Mesenchymal stem cell (in vitro differentiated cells and primary cell): ENCODE results near the gene AVP.
"Not testable (repeated sequence)": the region's sequence is repeated elsewhere in the genome, so short reads cannot be mapped to it uniquely, and the experiment has no call there.

ENCODE experiments used
- DNase-seq: peaks from one replicate; pipeline ENCODE4 v3.0.0-alpha.2; 2013
- H2AFZ ChIP-seq: one replicate; pipeline ENCODE4 v1.6.1; 2013; ENCODE audit warnings: low read depth, mild to moderate bottlenecking, control low read depth, inconsistent platforms, low read length, moderate library complexity
- H2AK5ac ChIP-seq: 2 replicates; pipeline ENCODE4 v1.6.1; 2013; ENCODE audit warnings: low read length, moderate library complexity, mild to moderate bottlenecking, inconsistent platforms; ENCODE audit not compliant: severe bottlenecking
- H2BK120ac ChIP-seq: one replicate; pipeline ENCODE4 v1.6.1; 2013; ENCODE audit warnings: low read depth, mild to moderate bottlenecking, inconsistent platforms, low read length, moderate library complexity
- H2BK12ac ChIP-seq, 2 experiments: one replicate each; pipeline ENCODE4 v1.6.1; 2013; ENCODE audit warnings: inconsistent platforms in 2 of 2, low read length in 2 of 2, mild to moderate bottlenecking in 2 of 2, moderate library complexity in 2 of 2, control low read depth in 1 of 2
- H2BK15ac ChIP-seq: one replicate; pipeline ENCODE4 v1.6.1; 2013; ENCODE audit warnings: mild to moderate bottlenecking, low read depth, inconsistent platforms; ENCODE audit not compliant: poor library complexity, severe bottlenecking
- H2BK5ac ChIP-seq: 2 replicates; pipeline ENCODE4 v1.6.1; 2013; ENCODE audit warnings: low read depth, mild to moderate bottlenecking, low read length, control low read depth, inconsistent platforms; ENCODE audit not compliant: poor library complexity, severe bottlenecking
- H3K14ac ChIP-seq, 2 experiments: one replicate each; pipeline ENCODE4 v1.6.1; 2013; ENCODE audit warnings: inconsistent platforms in 2 of 2, low read length in 2 of 2, control low read depth in 1 of 2, mild to moderate bottlenecking in 1 of 2, moderate library complexity in 1 of 2
- H3K18ac ChIP-seq, 2 experiments: one replicate each; pipeline ENCODE4 v1.6.1; 2013; ENCODE audit warnings: inconsistent platforms in 2 of 2, low read length in 2 of 2, control low read depth in 1 of 2, low read depth in 1 of 2, mild to moderate bottlenecking in 1 of 2
- H3K23ac ChIP-seq, 2 experiments: one replicate each; pipeline ENCODE4 v1.6.1; 2013; ENCODE audit warnings: inconsistent platforms in 2 of 2, low read length in 2 of 2, mild to moderate bottlenecking in 2 of 2, moderate library complexity in 2 of 2, control low read depth in 1 of 2
- H3K27ac ChIP-seq: 2 replicates; pipeline ENCODE4 v1.5.1; 2013; ENCODE audit warnings: mild to moderate bottlenecking, moderate library complexity, low read length, control low read depth, inconsistent platforms; ENCODE audit not compliant: poor library complexity, severe bottlenecking
- H3K27me3 ChIP-seq, 2 experiments: 2 replicates each; pipeline versions ENCODE4 v1.6.1 to v1.7.0; 2013; ENCODE audit warnings: low read length in 2 of 2, mild to moderate bottlenecking in 2 of 2, moderate library complexity in 2 of 2, control low read depth in 1 of 2, inconsistent platforms in 1 of 2; ENCODE audit not compliant: control insufficient read depth in 1 of 2, insufficient read depth in 1 of 2
- H3K36me3 ChIP-seq, 2 experiments: 2 replicates each; pipeline versions ENCODE4 v1.6.1 to v1.7.0; 2013; ENCODE audit warnings: low read length in 2 of 2, control low read depth in 1 of 2, inconsistent platforms in 1 of 2, low read depth in 1 of 2, mild to moderate bottlenecking in 1 of 2; ENCODE audit not compliant: insufficient read depth in 2 of 2, control insufficient read depth in 1 of 2
- H3K4ac ChIP-seq, 2 experiments: one replicate each; pipeline ENCODE4 v1.6.1; 2013; ENCODE audit warnings: inconsistent platforms in 2 of 2, low read length in 2 of 2, mild to moderate bottlenecking in 2 of 2, moderate library complexity in 2 of 2, control low read depth in 1 of 2, low read depth in 1 of 2
- H3K4me1 ChIP-seq: 2 replicates; pipeline ENCODE4 v1.6.1; 2013; ENCODE audit warnings: low read depth, low read length, control low read depth; ENCODE audit not compliant: control insufficient read depth, insufficient read depth
- H3K4me2 ChIP-seq: 2 replicates; pipeline ENCODE4 v1.6.1; 2013; ENCODE audit warnings: low read length, mild to moderate bottlenecking, inconsistent platforms; ENCODE audit not compliant: poor library complexity, severe bottlenecking
- H3K4me3 ChIP-seq, 2 experiments: 2 replicates each; pipeline versions ENCODE4 v1.5.1 to v1.7.0; 2013; ENCODE audit warnings: low read length in 2 of 2, mild to moderate bottlenecking in 2 of 2, control low read depth in 1 of 2, low read depth in 1 of 2; ENCODE audit not compliant: insufficient read depth in 1 of 2
- H3K79me1 ChIP-seq: replicated peaks from 2 replicates; pipeline ENCODE4 v1.6.1; 2013; ENCODE audit warnings: mild to moderate bottlenecking, control low read depth, low read length, inconsistent platforms; ENCODE audit not compliant: poor library complexity, severe bottlenecking
- H3K9ac ChIP-seq: 2 replicates; pipeline ENCODE4 v1.7.0; 2013; ENCODE audit warnings: mild to moderate bottlenecking, low read length, moderate library complexity
- H3K9me3 ChIP-seq: 2 replicates; pipeline ENCODE4 v1.7.0; 2013; ENCODE audit warnings: mild to moderate bottlenecking, low read length; ENCODE audit not compliant: control insufficient read depth
- H4K8ac ChIP-seq: one replicate; pipeline ENCODE4 v1.6.1; 2013; ENCODE audit warnings: inconsistent platforms, mild to moderate bottlenecking, low read length, moderate library complexity
- H4K91ac ChIP-seq: one replicate; pipeline ENCODE4 v1.6.1; 2013; ENCODE audit warnings: mild to moderate bottlenecking, low read length, inconsistent platforms
- WGBS: methylation state at CpG from one replicate; pipeline ENCODE4 v1.1.7; 2013; ENCODE audit warnings: mixed read lengths; 5-methylcytosine and 5-hydroxymethylcytosine counted together

AVP gene

DNA sequence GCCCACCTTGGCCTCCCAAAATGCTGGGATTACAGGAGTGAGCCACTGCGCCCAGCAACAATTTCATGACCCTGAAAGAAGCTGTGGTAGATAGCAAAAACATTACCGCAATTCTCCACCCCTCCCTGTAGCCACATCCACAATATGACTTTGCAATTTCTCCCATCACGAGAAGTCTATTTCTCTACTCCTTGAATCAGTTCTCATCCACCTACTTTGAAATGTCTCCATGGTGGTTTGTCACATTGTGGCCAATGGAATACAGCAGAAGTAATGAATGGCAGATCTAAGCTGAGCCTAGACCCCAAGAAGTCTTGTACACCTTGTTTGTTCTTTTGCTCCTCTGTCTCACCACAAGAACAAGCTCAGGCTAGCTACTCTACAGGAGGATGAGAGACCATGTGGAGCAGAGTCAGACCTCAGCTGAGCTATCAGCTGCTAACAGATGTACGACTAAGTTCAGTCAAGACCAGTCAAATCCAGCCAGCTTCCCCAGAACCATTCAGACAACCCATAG, 6.8 kb downstream of the AVP start:
- Histone ChIP-seq H4K8ac (no peak overlapping the region), H2AK5ac (no peak overlapping the region), H3K23ac (no peak overlapping the region), H3K79me1 (no peaks in the 10 kb centered on the region), H2BK15ac (no peak overlapping the region), H3K4ac (no peak overlapping the region), H3K36me3 (peaks cover 0 to 4% of the 10 kb centered on the region in 2 experiments), H2AFZ (no peak overlapping the region), H3K27me3 (peaks cover 16 to 55% of the 10 kb centered on the region in 2 experiments), H2BK5ac (no peak overlapping the region), H3K18ac (no peak overlapping the region), H3K4me3 (no peak overlapping the region), H2BK12ac (no peak overlapping the region), H3K9ac (no peak overlapping the region), H3K14ac (no peak overlapping the region), H3K27ac (no peak overlapping the region), H4K91ac (no peak overlapping the region), H3K9me3 (no peaks in the 10 kb centered on the region), H3K4me1 (peaks cover 9% of the 10 kb centered on the region), H3K4me2 (no peak overlapping the region), H2BK120ac (no peak overlapping the region)
- 80% methylated on average over 4 of the region's 4 CpGs for WGBS
- no peak for DNase-seq

DNA sequence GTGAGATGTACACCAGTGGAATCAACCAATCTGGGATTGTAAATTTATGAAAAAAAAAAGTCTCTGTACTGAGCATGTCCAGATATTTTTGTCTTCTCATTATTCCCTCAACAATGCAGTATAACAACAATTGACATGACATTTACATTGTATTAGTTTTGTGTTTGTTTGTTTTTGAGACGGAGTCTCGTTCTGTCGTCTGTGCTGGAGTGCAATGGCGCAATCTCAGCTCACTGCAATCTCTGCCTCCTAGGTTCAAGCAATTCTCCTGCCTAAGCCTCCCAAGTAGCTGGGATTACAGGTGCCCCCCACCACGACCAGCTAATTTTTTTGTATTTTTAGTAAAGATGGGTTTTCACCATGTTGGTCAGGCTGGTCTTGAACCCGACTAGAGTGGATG, 9.2 kb downstream of the AVP start:
- not testable (repeated sequence) for H3K4me3 ChIP-seq, H4K91ac ChIP-seq, H2AFZ ChIP-seq, H2BK12ac ChIP-seq, H2BK120ac ChIP-seq, H3K27ac ChIP-seq, H3K79me1 ChIP-seq, H2BK5ac ChIP-seq, H3K4me2 ChIP-seq, H2BK15ac ChIP-seq, H3K36me3 ChIP-seq, H3K14ac ChIP-seq, H2AK5ac ChIP-seq, H4K8ac ChIP-seq, H3K18ac ChIP-seq, H3K4ac ChIP-seq, H3K9me3 ChIP-seq, H3K9ac ChIP-seq, DNase-seq, H3K23ac ChIP-seq
- Histone ChIP-seq H3K27me3 (peaks cover 25 to 48% of the 10 kb centered on the region in 2 experiments), H3K4me1 (peaks cover 11% of the 10 kb centered on the region)
- WGBS, result 90% methylated on average over 4 of the region's 6 CpGs

DNA sequence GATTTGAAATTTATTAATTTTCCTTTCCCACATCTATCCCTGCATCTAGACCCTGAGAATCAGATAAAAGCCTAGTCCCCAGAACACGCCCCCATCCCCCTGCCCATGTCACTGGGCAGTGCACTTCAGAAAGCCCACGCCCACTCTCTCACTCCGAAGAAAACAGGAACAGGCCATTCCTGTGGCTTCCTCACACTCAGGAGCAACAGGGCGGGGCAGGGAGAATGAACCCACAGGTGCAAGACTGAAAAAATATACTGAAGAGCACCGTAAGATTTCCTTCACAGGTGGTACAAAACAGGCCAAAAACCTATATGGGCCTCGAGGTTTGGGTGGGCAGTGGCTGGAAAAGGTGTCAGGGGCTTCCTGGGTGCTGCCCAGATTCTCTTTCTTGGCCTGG, 9.7 kb downstream of the AVP start:
- H3K4ac ChIP-seq, result no peak overlapping the region
- H3K27ac ChIP-seq, result no peak overlapping the region
- no peak overlapping the region for H4K91ac ChIP-seq
- H3K4me1 ChIP-seq, result peaks cover 11% of the 10 kb centered on the region
- no peaks in the 10 kb centered on the region for H3K36me3 ChIP-seq
- H2BK12ac ChIP-seq, result no peak overlapping the region
- no peak for DNase-seq
- H3K4me2 ChIP-seq, result no peak overlapping the region
- no peak overlapping the region for H3K23ac ChIP-seq
- no peak overlapping the region for H3K18ac ChIP-seq
- no peaks in the 10 kb centered on the region for H3K9me3 ChIP-seq
- H3K27me3 ChIP-seq, result peaks cover 25 to 45% of the 10 kb centered on the region in 2 experiments
- H2BK15ac ChIP-seq, result no peak overlapping the region
- no peak overlapping the region for H3K4me3 ChIP-seq
- no peaks in the 10 kb centered on the region for H3K79me1 ChIP-seq
- H2BK5ac ChIP-seq, result no peak overlapping the region
- no peak overlapping the region for H2BK120ac ChIP-seq
- H2AFZ ChIP-seq, result no peak overlapping the region
- WGBS, result 79% methylated on average over 6 of the region's 6 CpGs
- no peak overlapping the region for H3K9ac ChIP-seq
- H2AK5ac ChIP-seq, result no peak overlapping the region
- H3K14ac ChIP-seq, result no peak overlapping the region
- no peak overlapping the region for H4K8ac ChIP-seq

DNA sequence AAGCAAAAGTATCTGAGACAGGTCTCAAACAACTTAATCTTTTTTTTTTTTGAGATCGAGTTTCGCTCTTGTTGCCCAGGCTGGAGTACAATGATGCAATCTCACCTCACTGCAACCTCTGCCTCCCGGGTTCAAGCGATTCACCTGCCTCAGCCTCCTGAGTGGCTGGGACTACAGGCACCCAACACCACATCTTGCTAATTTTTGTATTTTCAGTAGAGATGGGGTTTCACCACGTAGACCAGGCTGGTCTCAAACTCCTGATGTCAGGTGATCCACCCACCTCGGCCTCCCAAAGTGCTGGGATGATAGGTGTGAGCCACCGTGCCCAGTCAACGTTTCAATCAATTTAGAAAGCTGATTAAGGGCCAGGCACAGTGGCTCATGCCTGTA, 11.3 kb downstream of the AVP start:
- H3K23ac ChIP-seq, H2AK5ac ChIP-seq, H3K9me3 ChIP-seq, H2AFZ ChIP-seq, H3K9ac ChIP-seq, H2BK15ac ChIP-seq, H2BK120ac ChIP-seq, H2BK12ac ChIP-seq, H3K4ac ChIP-seq, H3K4me2 ChIP-seq, H4K91ac ChIP-seq, H2BK5ac ChIP-seq, H3K18ac ChIP-seq, H3K4me3 ChIP-seq, H3K36me3 ChIP-seq, DNase-seq, H3K27ac ChIP-seq, H3K14ac ChIP-seq, H4K8ac ChIP-seq, H3K79me1 ChIP-seq: not testable (repeated sequence)
- Histone ChIP-seq H3K27me3 (peaks cover 22 to 42% of the 10 kb centered on the region in 2 experiments), H3K4me1 (peaks cover 11% of the 10 kb centered on the region)
- 81% methylated on average over 8 of the region's 8 CpGs for WGBS
